HEK293T (cell line): ENCODE data around the gene ERI3.

Source experiments
- CTCF ChIA-PET: fragments of 350-600 bp; formaldehyde crosslinking; extraction: SDS; loops from one replicate; lab custom pipeline; 2021; ENCODE audit warnings: antibody characterized with exemption, inconsistent platforms; lab: Yijun Ruan, JAX
- POLR2A ChIA-PET: fragments of 350-600 bp; formaldehyde crosslinking; extraction: SDS; loops from one replicate; lab custom pipeline; 2020; ENCODE audit warnings: antibody characterized with exemption, inconsistent platforms; lab: Yijun Ruan, JAX
- DNase-seq: peaks from one replicate; pipeline ENCODE4 v3.0.0; 2012; ENCODE audit warnings: mixed read lengths; ENCODE audit errors: extremely low spot score
- ARNT ChIP-seq: fragments of 450-650 bp; IDR thresholded peaks from 2 replicates; pipeline ENCODE4 v1.6.1; 2017; ENCODE audit warnings: mild to moderate bottlenecking
- BHLHE40 ChIP-seq: fragments of 450-650 bp; IDR thresholded peaks from 2 replicates; pipeline ENCODE4 v1.6.1; 2016; ENCODE audit warnings: mild to moderate bottlenecking, moderate library complexity, borderline replicate concordance
- CTBP1 ChIP-seq: fragments of 450-650 bp; IDR thresholded peaks from 2 replicates; pipeline ENCODE4 v1.6.1; 2016; ENCODE audit warnings: borderline replicate concordance
- ELF4 ChIP-seq: fragments of 450-650 bp; IDR thresholded peaks from 2 replicates; pipeline ENCODE4 v1.6.1; 2017; ENCODE audit warnings: antibody characterized with exemption
- FOXA1 ChIP-seq: fragments of 450-650 bp; IDR thresholded peaks from 2 replicates; pipeline ENCODE4 v1.6.1; 2016; ENCODE audit warnings: mild to moderate bottlenecking
- FOXK2 ChIP-seq: fragments of 450-650 bp; IDR thresholded peaks from 2 replicates; pipeline ENCODE4 v1.6.1; 2016; ENCODE audit warnings: mild to moderate bottlenecking
- FOXM1 ChIP-seq: fragments of 450-650 bp; IDR thresholded peaks from 2 replicates; pipeline ENCODE4 v1.6.1; 2017; ENCODE audit warnings: mild to moderate bottlenecking, borderline replicate concordance
- HDGF ChIP-seq: fragments of 450-650 bp; IDR thresholded peaks from 2 replicates; pipeline ENCODE4 v1.6.1; 2017; ENCODE audit warnings: antibody characterized with exemption, borderline replicate concordance
- L3MBTL2 ChIP-seq: fragments of 450-650 bp; conservative IDR thresholded peaks from 2 replicates; pipeline ENCODE4 v1.6.1; 2016; ENCODE audit warnings: mild to moderate bottlenecking
- LEF1 ChIP-seq: fragments of 450-650 bp; IDR thresholded peaks from 2 replicates; pipeline ENCODE4 v1.6.1; 2017; ENCODE audit warnings: mild to moderate bottlenecking, borderline replicate concordance
- NFRKB ChIP-seq: fragments of 450-650 bp; IDR thresholded peaks from 2 replicates; pipeline ENCODE4 v1.6.1; 2016; ENCODE audit warnings: mild to moderate bottlenecking, moderate library complexity
- SP1 ChIP-seq: fragments of 450-650 bp; IDR thresholded peaks from 2 replicates; pipeline ENCODE4 v1.6.1; 2017
- SUZ12 ChIP-seq: fragments of 450-650 bp; IDR thresholded peaks from 2 replicates; pipeline ENCODE4 v1.6.1; 2016; ENCODE audit warnings: mild to moderate bottlenecking
- TARDBP ChIP-seq: fragments of 450-650 bp; IDR thresholded peaks from 2 replicates; pipeline ENCODE4 v1.6.1; 2016
- ZNF384 ChIP-seq: fragments of 450-650 bp; IDR thresholded peaks from 2 replicates; pipeline ENCODE4 v1.6.1; 2016
- TF ChIP-seq, protein P1 (sequence below): fragments of 450-650 bp; IDR thresholded peaks from 2 replicates; pipeline ENCODE4 v1.6.1; 2016

ERI3 gene

GRCh38 chr1:44348061-44348485, 7.0 kb downstream of the ERI3 start:
- ChIA-PET CTCF (interaction anchor here (0.6 to 1.0 kb wide), 2 partner anchors 10 to 324 kb away, joined by 3 to 5 read pairs; no protein-coding TSS in a partner anchor), POLR2A (interaction anchor here (1.0 kb wide), 1 partner anchor 12 kb away, joined by 3 read pairs; no protein-coding TSS in a partner anchor)
- DNase-seq = no peak
- TF ChIP-seq NFRKB = no peak
- TF ChIP-seq TARDBP = no peak
- no peak for TF ChIP-seq LEF1
- TF ChIP-seq ELF4 = no peak

GRCh38 chr1:44347280-44347679, 7.8 kb downstream of the ERI3 start:
- POLR2A ChIA-PET = interaction anchor here (1.0 kb wide), 1 partner anchor 13 kb away, joined by 3 read pairs; no protein-coding TSS in a partner anchor
- TF ChIP-seq TARDBP = no peak
- no peak for TF ChIP-seq ARNT
- no peak for TF ChIP-seq SUZ12
- TF ChIP-seq L3MBTL2 = no peak
- TF ChIP-seq FOXA1 = no peak
- no peak for TF ChIP-seq CTBP1
- TF ChIP-seq NFRKB = no peak
- TF ChIP-seq BHLHE40 = no peak
- TF ChIP-seq ZNF384 = no peak
- TF ChIP-seq SP1 = no peak

GRCh38 chr1:44346878-44347277, 8.2 kb downstream of the ERI3 start:
- TF ChIP-seq ARNT = no peak
- TF ChIP-seq LEF1 = no peak
- TF ChIP-seq HDGF = no peak
- TF ChIP-seq BHLHE40 = no peak
- TF ChIP-seq SP1 = no peak
- no peak for TF ChIP-seq FOXK2
- no peak for TF ChIP-seq FOXA1
- TF ChIP-seq ZNF384 = no peak
- no peak for TF ChIP-seq CTBP1
- TF ChIP-seq NFRKB = no peak
- no peak for TF ChIP-seq TARDBP
- TF ChIP-seq, protein P1, sequence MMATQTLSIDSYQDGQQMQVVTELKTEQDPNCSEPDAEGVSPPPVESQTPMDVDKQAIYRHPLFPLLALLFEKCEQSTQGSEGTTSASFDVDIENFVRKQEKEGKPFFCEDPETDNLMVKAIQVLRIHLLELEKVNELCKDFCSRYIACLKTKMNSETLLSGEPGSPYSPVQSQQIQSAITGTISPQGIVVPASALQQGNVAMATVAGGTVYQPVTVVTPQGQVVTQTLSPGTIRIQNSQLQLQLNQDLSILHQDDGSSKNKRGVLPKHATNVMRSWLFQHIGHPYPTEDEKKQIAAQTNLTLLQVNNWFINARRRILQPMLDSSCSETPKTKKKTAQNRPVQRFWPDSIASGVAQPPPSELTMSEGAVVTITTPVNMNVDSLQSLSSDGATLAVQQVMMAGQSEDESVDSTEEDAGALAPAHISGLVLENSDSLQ = no peak
- no peak for TF ChIP-seq SUZ12
- TF ChIP-seq ELF4 = no peak
- TF ChIP-seq FOXM1 = no peak
- TF ChIP-seq L3MBTL2 = no peak
- ChIA-PET POLR2A (interaction anchor here (1.0 kb wide), 1 partner anchor 375 kb away, joined by 3 read pairs; no protein-coding TSS in a partner anchor), CTCF (no interaction called here)
- DNase-seq = no peak

More at GRCh38 chr1:44347280-44347679, 7.8 kb downstream of the ERI3 start:
- DNase-seq = no peak
- CTCF ChIA-PET = interaction anchor here (1.0 kb wide), 1 partner anchor 9 kb away, joined by 5 read pairs; no protein-coding TSS in a partner anchor

DNA sequence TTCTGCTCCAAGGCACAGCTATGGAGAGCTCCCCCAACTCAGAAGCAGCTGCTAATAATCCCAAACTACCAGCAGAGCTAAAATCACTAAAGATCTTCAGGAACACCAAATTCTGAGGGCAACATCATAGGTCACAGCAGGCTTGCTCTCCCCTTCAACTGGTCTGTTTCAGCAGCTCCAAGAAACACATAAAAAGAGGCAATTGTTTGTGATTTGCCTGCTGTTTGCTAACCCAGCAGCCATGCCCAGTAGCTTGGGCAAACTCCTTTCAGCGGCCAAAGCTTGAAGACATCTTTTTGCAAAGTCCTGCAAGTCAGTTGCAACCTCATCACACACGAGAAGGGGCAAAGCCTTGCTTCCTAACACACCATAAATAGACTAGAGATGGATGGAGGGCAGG, 8.9 kb downstream of the ERI3 start:
- TF ChIP-seq FOXK2 = no peak
- DNase-seq = no peak
- ChIA-PET CTCF (no interaction called here), POLR2A (interaction anchor here (0.9 to 1.3 kb wide), 3 partner anchors 10 to 376 kb away, joined by 3 to 4 read pairs (median 4); partner anchors contain the start of gene DMAP1)

DNA sequence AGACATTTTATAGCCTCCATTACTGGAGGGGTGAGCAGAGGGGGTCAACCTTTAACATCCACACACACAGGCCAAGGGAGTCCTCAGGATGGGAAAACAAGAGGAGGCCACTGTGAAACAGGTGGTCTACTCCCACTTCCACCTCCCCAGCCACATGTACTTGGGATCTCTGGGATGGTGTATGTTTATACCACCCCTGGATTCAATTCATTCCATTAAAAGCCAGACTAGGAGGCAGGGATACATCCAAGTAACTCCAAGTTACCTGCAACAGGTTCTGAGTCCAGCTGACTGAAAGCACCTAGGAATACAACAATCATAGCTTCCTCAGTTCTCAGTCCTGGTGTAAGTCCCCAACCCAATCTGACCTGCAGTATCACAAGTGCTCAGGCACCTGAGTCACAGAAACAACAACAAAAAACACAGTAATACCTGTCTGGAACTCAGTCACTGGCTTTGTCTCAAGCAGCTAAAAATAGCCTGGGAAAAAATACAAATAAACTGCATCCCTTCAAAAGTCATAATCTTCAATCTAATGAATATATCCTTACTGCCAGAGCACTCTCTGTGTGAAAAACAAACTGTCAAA, 9.8 kb downstream of the ERI3 start:
- DNase-seq = no peak
- TF ChIP-seq FOXK2 = no peak
- TF ChIP-seq, protein P1 = no peak
- TF ChIP-seq NFRKB = no peak
- no peak for TF ChIP-seq BHLHE40
- TF ChIP-seq L3MBTL2 = no peak
- TF ChIP-seq SUZ12 = no peak
- TF ChIP-seq ZNF384 = no peak
- TF ChIP-seq FOXA1 = no peak
- no peak for TF ChIP-seq LEF1
- no peak for TF ChIP-seq FOXM1
- no peak for TF ChIP-seq ARNT
- TF ChIP-seq SP1 = no peak
- TF ChIP-seq TARDBP = no peak
- no peak for TF ChIP-seq CTBP1
- no peak for TF ChIP-seq HDGF
- TF ChIP-seq ELF4 = no peak
- CTCF ChIA-PET = interaction anchor here (0.7 kb wide), 1 partner anchor 14 kb away, joined by 4 read pairs; no protein-coding TSS in a partner anchor
- POLR2A ChIA-PET = interaction anchor here (0.9 to 1.3 kb wide), 2 partner anchors 11 to 132 kb away, joined by 4 read pairs; partner anchors contain the start of gene DMAP1

GRCh38 chr1:44339731-44340130, 15.3 kb downstream of the ERI3 start:
- TF ChIP-seq ARNT (no peak), ZNF384 (no peak), L3MBTL2 (no peak), NFRKB (no peak), LEF1 (no peak), TARDBP (no peak), FOXA1 (no peak), FOXM1 (no peak), FOXK2 (no peak), SP1 (no peak), BHLHE40 (no peak), ELF4 (no peak)
- DNase-seq = no peak
- CTCF ChIA-PET = interaction anchor here (0.8 kb wide), 1 partner anchor 10 kb away, joined by 3 read pairs; no protein-coding TSS in a partner anchor

More at GRCh38 chr1:44339731-44340130, 15.3 kb downstream of the ERI3 start:
- POLR2A ChIA-PET = no interaction called here
